Hepatocyte (in vitro differentiated cells): ENCODE results near the gene HECTD4. TPM values are rescaled to one million over a fixed set of nuclear protein-coding genes. Genes with fewer than 3 reads are reported as not detected.

Experiments used
- DNase-seq: peaks from one replicate; pipeline ENCODE4 v3.0.0-alpha.2; 2016; ENCODE audit warnings: low spot score
- H2AFZ ChIP-seq: fragments of 200-600 bp; sonication (generic); 2 replicates; pipeline ENCODE4 v1.6.0; 2016; ENCODE audit warnings: antibody characterized with exemption, mild to moderate bottlenecking
- H3K27ac ChIP-seq: fragments of 200-600 bp; sonication (generic); 2 replicates; pipeline ENCODE4 v1.5.1; 2016; ENCODE audit warnings: mild to moderate bottlenecking
- H3K27me3 ChIP-seq: fragments of 200-600 bp; sonication (generic); 2 replicates; pipeline ENCODE4 v1.6.1; 2016
- H3K36me3 ChIP-seq: fragments of 200-600 bp; sonication (generic); replicated peaks from 2 replicates; pipeline ENCODE4 v1.5.1; 2016; ENCODE audit warnings: low read depth; ENCODE audit not compliant: insufficient read depth
- H3K4me1 ChIP-seq: fragments of 200-600 bp; sonication (generic); 2 replicates; pipeline ENCODE4 v1.5.1; 2016; ENCODE audit warnings: mild to moderate bottlenecking, moderate library complexity; ENCODE audit not compliant: insufficient read depth
- H3K4me2 ChIP-seq: fragments of 200-600 bp; sonication (generic); 2 replicates; pipeline ENCODE4 v1.6.0; 2016
- H3K4me3 ChIP-seq: fragments of 200-600 bp; sonication (generic); 2 replicates; pipeline ENCODE4 v1.5.1; 2016; ENCODE audit warnings: mild to moderate bottlenecking
- H3K79me2 ChIP-seq: fragments of 200-600 bp; sonication (generic); 2 replicates; pipeline ENCODE4 v1.6.0; 2017; ENCODE audit warnings: mild to moderate bottlenecking
- H3K9me2 ChIP-seq: fragments of 200-600 bp; sonication (generic); replicated peaks from 2 replicates; pipeline ENCODE4 v1.6.0; 2017; ENCODE audit warnings: mild to moderate bottlenecking; ENCODE audit not compliant: insufficient read depth
- H3K9me3 ChIP-seq: fragments of 200-600 bp; sonication (generic); 2 replicates; pipeline ENCODE4 v1.5.1; 2016; ENCODE audit warnings: low read depth, mild to moderate bottlenecking
- H4K20me1 ChIP-seq: fragments of 200-600 bp; sonication (generic); 2 replicates; pipeline ENCODE4 v1.6.0; 2016; ENCODE audit warnings: mild to moderate bottlenecking; ENCODE audit not compliant: insufficient read depth, poor library complexity, severe bottlenecking
- CTCF ChIP-seq: fragments of 200-600 bp; sonication (generic); IDR thresholded peaks from 2 replicates; pipeline ENCODE4 v1.5.1; 2016; ENCODE audit warnings: antibody characterized with exemption, mild to moderate bottlenecking; ENCODE audit not compliant: poor library complexity
- EZH2 ChIP-seq: fragments of 200-600 bp; sonication (generic); IDR thresholded peaks from 2 replicates; pipeline ENCODE4 v1.6.1; 2016; ENCODE audit warnings: antibody characterized with exemption, mild to moderate bottlenecking, borderline replicate concordance
- EZH2phosphoT487 ChIP-seq: fragments of 200-600 bp; sonication (generic); IDR thresholded peaks from one replicate; pipeline ENCODE4 v1.6.1; 2018; ENCODE audit warnings: antibody characterized with exemption, mild to moderate bottlenecking, low read depth, moderate library complexity; ENCODE audit not compliant: unreplicated experiment, severe bottlenecking
- WGBS: methylation state at CpG from one replicate; pipeline ENCODE4 v1.1.6; 2016; ENCODE audit warnings: low lambda C conversion rate; ENCODE audit errors: missing lambda C conversion rate; 5-methylcytosine and 5-hydroxymethylcytosine counted together
- polyA plus RNA-seq: library from polyadenylated mRNA; unstranded; fragments of >200 nt; fragmentation: Nextera tagmentation; extraction: Ambion mirVana; gene quantifications from 2 replicates; pipeline ENCODE4 v1.2.1, GENCODE V29; 2016
- total RNA-seq: library from RNA; depleted of rRNA; stranded (reverse); fragments of >200 nt; gene quantifications from 2 replicates; pipeline ENCODE4 v1.2.3, GENCODE V29; 2014

The HECTD4 gene
- total and polyA plus RNA-seq, 2 experiments from 2014 or later: 22.7 to 27.1 TPM

GRCh38 chr12:112370868-112371510, 11.2 kb downstream of the HECTD4 start:
- H3K9me3 ChIP-seq: no peaks in the 10 kb centered on the region
- DNase-seq: no peak
- no peaks in the 10 kb centered on the region for H3K27me3 ChIP-seq
- H3K79me2 ChIP-seq: peaks cover 100% of the 10 kb centered on the region
- H3K4me3 ChIP-seq: no peak overlapping the region
- H4K20me1 ChIP-seq: peaks cover 23% of the 10 kb centered on the region
- TF ChIP-seq EZH2 (no peak), EZH2phosphoT487 (no peak), CTCF (no peak)
- H3K4me1 ChIP-seq: no peaks in the 10 kb centered on the region
- H3K9me2 ChIP-seq: no peaks in the 10 kb centered on the region
- H3K27ac ChIP-seq: no peak overlapping the region
- WGBS: 70% methylated on average over 8 of the region's 8 CpGs
- H2AFZ ChIP-seq: no peak overlapping the region
- H3K36me3 ChIP-seq: no peaks in the 10 kb centered on the region
- no peak overlapping the region for H3K4me2 ChIP-seq

DNA sequence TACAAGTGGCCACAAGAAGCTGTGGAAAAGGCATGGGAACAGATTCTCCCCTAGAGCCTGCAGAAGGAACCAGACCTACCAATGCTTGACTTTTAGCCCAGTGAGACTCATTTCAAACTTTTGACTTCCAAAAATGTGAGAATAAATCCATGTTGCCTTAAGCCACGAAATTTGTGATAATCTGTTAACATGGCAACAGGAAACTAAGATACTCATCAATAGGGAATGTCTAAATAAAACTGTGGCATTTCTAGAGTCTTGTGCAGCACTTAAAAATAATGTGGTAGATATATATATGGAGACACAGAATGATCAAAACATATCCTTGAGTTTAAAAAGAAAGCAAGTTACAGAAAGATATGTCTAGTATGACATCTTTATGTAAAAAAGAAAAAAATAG, 12.0 kb downstream of the HECTD4 start:
- H3K27ac ChIP-seq: no peak overlapping the region
- TF ChIP-seq EZH2: no peak
- TF ChIP-seq EZH2phosphoT487: no peak
- TF ChIP-seq CTCF: no peak
- no peak overlapping the region for H3K4me2 ChIP-seq
- no peaks in the 10 kb centered on the region for H3K4me1 ChIP-seq
- peaks cover 24% of the 10 kb centered on the region for H4K20me1 ChIP-seq
- H3K4me3 ChIP-seq: no peak overlapping the region
- no peak overlapping the region for H2AFZ ChIP-seq
- no peaks in the 10 kb centered on the region for H3K9me3 ChIP-seq
- H3K79me2 ChIP-seq: peaks cover 100% of the 10 kb centered on the region
- H3K27me3 ChIP-seq: no peaks in the 10 kb centered on the region
- WGBS: 59% methylated on average over 1 of the region's 1 CpG
- H3K9me2 ChIP-seq: no peaks in the 10 kb centered on the region
- H3K36me3 ChIP-seq: no peaks in the 10 kb centered on the region
- DNase-seq: no peak

DNA sequence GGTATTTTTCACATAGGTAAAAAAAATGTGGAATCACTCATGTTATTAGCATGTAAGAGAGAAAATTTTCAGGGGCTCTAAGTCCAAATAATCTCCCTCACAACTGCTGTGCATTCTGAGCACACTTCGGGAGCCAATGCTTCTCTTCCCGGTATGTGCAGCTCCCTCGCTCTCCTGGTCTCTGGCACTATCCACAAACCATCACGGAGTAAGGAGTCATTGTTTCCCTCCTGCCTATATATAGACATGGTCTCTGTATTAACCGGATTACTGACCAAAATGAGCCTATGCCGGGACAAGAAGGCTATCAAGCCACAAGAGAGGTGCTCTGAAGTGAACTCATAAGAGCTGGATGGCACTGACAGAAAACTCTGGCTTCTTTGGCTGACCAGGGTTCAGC, 13.4 kb downstream of the HECTD4 start:
- H3K79me2 ChIP-seq: peaks cover 100% of the 10 kb centered on the region
- WGBS: 90% methylated on average over 6 of the region's 6 CpGs
- no peaks in the 10 kb centered on the region for H3K9me2 ChIP-seq
- TF ChIP-seq EZH2phosphoT487 (no peak), EZH2 (no peak), CTCF (no peak)
- no peak overlapping the region for H3K27ac ChIP-seq
- no peak overlapping the region for H3K4me3 ChIP-seq
- H3K9me3 ChIP-seq: no peaks in the 10 kb centered on the region
- no peaks in the 10 kb centered on the region for H3K27me3 ChIP-seq
- H4K20me1 ChIP-seq: peaks cover 36% of the 10 kb centered on the region
- H3K4me1 ChIP-seq: no peaks in the 10 kb centered on the region
- DNase-seq: no peak
- no peak overlapping the region for H2AFZ ChIP-seq
- H3K4me2 ChIP-seq: no peak overlapping the region
- no peaks in the 10 kb centered on the region for H3K36me3 ChIP-seq
